GM12878 (cell line): ENCODE results near the gene ZNF700. TPM values are rescaled to one million over a fixed set of nuclear protein-coding genes. Genes with fewer than 3 reads are reported as not detected.
"Not testable (repeated sequence)": the region's sequence is repeated elsewhere in the genome, so short reads cannot be mapped to it uniquely, and the experiment has no call there.

Experiments used
- ATAC-seq: fragments of 200-7000 bp; cut with Tn5 transposase; 3 replicates; pipeline ENCODE4 v1.9.1; 2020; ENCODE audit warnings: mild to moderate bottlenecking, moderate library complexity
- BruUV-seq: library from RNA; stranded (reverse); fragments of 400-500 nt; replicated peaks from 2 replicates; lab custom pipeline; 2021; lab: Mats Ljungman, UMichigan
- CTCF ChIA-PET: fragments of 300-600 bp; sonication (Branson Sonifier 250); formaldehyde crosslinking; extraction: SDS; loops from one replicate; lab custom pipeline; 2021; ENCODE audit warnings: inconsistent platforms; lab: Yijun Ruan, JAX
- POLR2A ChIA-PET: fragments of 350-600 bp; formaldehyde crosslinking; extraction: SDS; loops from one replicate; lab custom pipeline; 2021; ENCODE audit warnings: inconsistent platforms; lab: Charles Lee
- RAD21 ChIA-PET: fragments of 300-600 bp; sonication (Branson Sonifier 250); formaldehyde crosslinking; loops from one replicate; lab custom pipeline; 2023; ENCODE audit warnings: antibody characterized with exemption; ENCODE audit not compliant: unreplicated experiment; lab: Charles Lee
- SMC1A ChIA-PET: fragments of 300-600 bp; sonication (Branson Sonifier 250); formaldehyde crosslinking; loops from one replicate; lab custom pipeline; 2023; ENCODE audit not compliant: unreplicated experiment, uncharacterized antibody; lab: Charles Lee
- DNase-seq: peaks from one replicate; pipeline ENCODE4 v3.0.0-alpha.2; 2011; ENCODE audit warnings: low read depth, low spot score
- FAIRE-seq: peaks from 3 replicates; lab custom pipeline; 2011; peaks lifted over from hg19 to GRCh38; lab: Jason Lieb, UNC
- H2AFZ ChIP-seq: 2 replicates; pipeline ENCODE4 v1.6.0; 2011; ENCODE audit warnings: low read depth, low read length, control low read depth; ENCODE audit not compliant: control insufficient read depth
- H3K27ac ChIP-seq: 2 replicates; pipeline ENCODE4 v1.5.1; 2011; ENCODE audit warnings: control low read depth; ENCODE audit not compliant: control insufficient read depth, insufficient read depth
- H3K27me3 ChIP-seq, 2 experiments: replicated peaks in 1 of 2; 2 replicates each; pipeline versions ENCODE4 v1.6.0 to v1.6.1; 2011; ENCODE audit warnings: low read length in 1 of 2; ENCODE audit not compliant: control insufficient read depth in 2 of 2, insufficient read depth in 2 of 2
- H3K36me3 ChIP-seq, 2 experiments: 2 replicates each; pipeline ENCODE4 v1.5.1; 2011; ENCODE audit warnings: low read length in 1 of 2; ENCODE audit not compliant: control insufficient read depth in 2 of 2, insufficient read depth in 2 of 2
- H3K4me1 ChIP-seq: 2 replicates; pipeline ENCODE4 v1.6.1; 2011; ENCODE audit warnings: mild to moderate bottlenecking, low read length, moderate library complexity, mixed read lengths; ENCODE audit not compliant: control insufficient read depth, insufficient read depth
- H3K4me2 ChIP-seq: 2 replicates; pipeline ENCODE4 v1.6.0; 2011; ENCODE audit warnings: control low read depth; ENCODE audit not compliant: control insufficient read depth, insufficient read depth
- H3K4me3 ChIP-seq: fragments of 200-600 bp; sonication (generic); 2 replicates; pipeline ENCODE4 v1.5.1; 2016
- H3K79me2 ChIP-seq: 2 replicates; pipeline ENCODE4 v1.6.0; 2011; ENCODE audit warnings: low read length; ENCODE audit not compliant: control insufficient read depth, insufficient read depth
- H3K9ac ChIP-seq: 2 replicates; pipeline ENCODE4 v1.8.0; 2011; ENCODE audit warnings: low read length, control low read depth, mixed read lengths; ENCODE audit not compliant: control insufficient read depth, insufficient read depth
- H3K9me3 ChIP-seq: replicated peaks from 3 replicates; pipeline ENCODE4 v1.5.1; 2011; ENCODE audit warnings: mild to moderate bottlenecking, low read length; ENCODE audit not compliant: control insufficient read depth, insufficient read depth
- H4K20me1 ChIP-seq: 2 replicates; pipeline ENCODE4 v1.6.0; 2011; ENCODE audit not compliant: control insufficient read depth, insufficient read depth
- POLR2AphosphoS5 ChIP-seq: IDR thresholded peaks from 2 replicates; pipeline ENCODE4 v1.6.1; 2011; ENCODE audit warnings: mild to moderate bottlenecking, low read length, inconsistent platforms
- SIX5 ChIP-seq: IDR thresholded peaks from 2 replicates; pipeline ENCODE4 v1.6.1; 2011; ENCODE audit warnings: mild to moderate bottlenecking, low read depth, low read length, moderate library complexity; ENCODE audit not compliant: severe bottlenecking
- TCF3 ChIP-seq: IDR thresholded peaks from 2 replicates; pipeline ENCODE4 v1.6.1; 2012; ENCODE audit warnings: low read depth, mild to moderate bottlenecking, low read length, borderline replicate concordance; ENCODE audit not compliant: insufficient read depth
- ZZZ3 ChIP-seq: IDR thresholded peaks from 2 replicates; pipeline ENCODE4 v1.6.1; 2011; ENCODE audit warnings: low read depth; ENCODE audit not compliant: control insufficient read depth, insufficient read length
- WGBS: methylation state at CpG from one replicate; pipeline ENCODE4 v1.1.6; 2016; ENCODE audit warnings: low lambda C conversion rate; ENCODE audit not compliant: insufficient replicate concordance, insufficient coverage; ENCODE audit errors: missing lambda C conversion rate; 5-methylcytosine and 5-hydroxymethylcytosine counted together
- in situ Hi-C: fragments of 300-500 bp; cut with MboI; formaldehyde crosslinking; loops from 9 replicates; pipeline ENCODE4 v1.14.3; 2018; ENCODE audit warnings: mixed read lengths
- intact Hi-C: fragments of 100-400 bp; cut with micrococcal nuclease; formaldehyde crosslinking; loops from one replicate; pipeline ENCODE4 v1.14.2; 2022; ENCODE audit not compliant: unreplicated experiment
- polyA plus RNA-seq, 11 experiments: library from polyadenylated mRNA; depleted of rRNA in 4 of 11; unstranded in 6 of 11; stranded (reverse) in 5 of 11; fragments of >200 nt; fragmentation: Nextera tagmentation in 4 of 11; fragmentation: Illumina TruSeq in 1 of 11; extraction: Ambion mirVana in 4 of 11; extraction: Trizol in 1 of 11; gene quantifications; 1 replicate in 1 of 11; 2 replicates in 10 of 11; pipeline versions ENCODE4 v1.2.1 to v1.2.3, GENCODE V29; 2011 to 2016; ENCODE audit warnings: inconsistent platforms in 2 of 11, missing spikeins in 2 of 11, low read depth in 1 of 11
- total RNA-seq, 4 experiments: library from RNA; depleted of rRNA in 3 of 4; stranded (reverse); fragments of >200 nt in 3 of 4; fragmentation: Illumina TruSeq in 1 of 4; extraction: Trizol in 1 of 4; gene quantifications; 2 replicates each; pipeline versions ENCODE4 v1.2.1 to v1.2.3, GENCODE V29; 2013 to 2021
- TF ChIP-seq, protein P1 (sequence below): fragments of 450-650 bp; IDR thresholded peaks from 2 replicates; pipeline ENCODE4 v1.6.1; 2016; ENCODE audit warnings: mild to moderate bottlenecking
- TF ChIP-seq, protein P2 (sequence below): IDR thresholded peaks from 2 replicates; pipeline ENCODE4 v1.6.1; 2012; ENCODE audit warnings: low read depth, low read length, improper control_type of control experiment
- TF ChIP-seq, protein P3 (sequence below): fragments of 450-650 bp; IDR thresholded peaks from 2 replicates; pipeline ENCODE4 v1.6.1; 2018; ENCODE audit warnings: mild to moderate bottlenecking, low read depth, moderate library complexity; ENCODE audit not compliant: partially characterized antibody

The ZNF700 gene
- total and polyA plus RNA-seq, 10 of the 15 experiments (the other 5 are each of a cell fraction or from before 2014, with no cell fraction given) = 6.7 to 16.0 (median 11.1) TPM

DNA sequence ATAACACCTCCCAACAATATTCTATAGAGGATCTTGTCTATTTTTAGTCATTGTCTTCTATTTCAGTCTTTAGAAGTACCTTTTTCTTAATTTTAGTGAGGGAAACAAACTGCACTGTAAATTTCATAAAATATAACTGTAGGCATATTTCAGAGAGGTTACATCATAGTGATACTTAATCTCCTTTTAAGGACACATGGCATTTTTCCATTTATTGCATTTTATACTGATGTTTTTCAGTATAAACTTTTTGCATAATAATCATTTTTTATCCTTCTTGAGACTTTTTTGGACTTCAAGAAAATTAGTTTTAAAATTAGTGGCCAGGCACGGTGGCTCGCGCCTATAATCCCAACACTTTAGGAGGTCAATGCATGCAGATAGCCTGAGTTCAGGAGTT is 6.6 kb downstream of the ZNF700 start:
- Histone ChIP-seq H3K4me1 (no peaks in the 10 kb centered on the region), H3K36me3 (no peaks in the 10 kb centered on the region; a peak in 2 of 4 replicates), H3K9me3 (peaks cover 39% of the 10 kb centered on the region), H3K4me3 (no peak overlapping the region), H4K20me1 (no peaks in the 10 kb centered on the region), H3K4me2 (no peak overlapping the region), H2AFZ (no peak overlapping the region), H3K27me3 (no peaks in the 10 kb centered on the region), H3K27ac (no peak overlapping the region), H3K9ac (no peak overlapping the region), H3K79me2 (peaks cover 19% of the 10 kb centered on the region)
- RAD21 ChIA-PET = no interaction called here
- CTCF ChIA-PET = interaction anchor here (0.8 to 1.3 kb wide), 2 partner anchors 37 to 57 kb away, joined by 3 to 4 read pairs; no protein-coding TSS in a partner anchor
- TF ChIP-seq, protein P1, sequence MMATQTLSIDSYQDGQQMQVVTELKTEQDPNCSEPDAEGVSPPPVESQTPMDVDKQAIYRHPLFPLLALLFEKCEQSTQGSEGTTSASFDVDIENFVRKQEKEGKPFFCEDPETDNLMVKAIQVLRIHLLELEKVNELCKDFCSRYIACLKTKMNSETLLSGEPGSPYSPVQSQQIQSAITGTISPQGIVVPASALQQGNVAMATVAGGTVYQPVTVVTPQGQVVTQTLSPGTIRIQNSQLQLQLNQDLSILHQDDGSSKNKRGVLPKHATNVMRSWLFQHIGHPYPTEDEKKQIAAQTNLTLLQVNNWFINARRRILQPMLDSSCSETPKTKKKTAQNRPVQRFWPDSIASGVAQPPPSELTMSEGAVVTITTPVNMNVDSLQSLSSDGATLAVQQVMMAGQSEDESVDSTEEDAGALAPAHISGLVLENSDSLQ = no peak
- TF ChIP-seq ZZZ3 = no peak
- no peak for TF ChIP-seq POLR2AphosphoS5
- TF ChIP-seq, protein P2, sequence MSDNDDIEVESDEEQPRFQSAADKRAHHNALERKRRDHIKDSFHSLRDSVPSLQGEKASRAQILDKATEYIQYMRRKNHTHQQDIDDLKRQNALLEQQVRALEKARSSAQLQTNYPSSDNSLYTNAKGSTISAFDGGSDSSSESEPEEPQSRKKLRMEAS = no peak
- no peak for TF ChIP-seq TCF3
- TF ChIP-seq, protein P3, sequence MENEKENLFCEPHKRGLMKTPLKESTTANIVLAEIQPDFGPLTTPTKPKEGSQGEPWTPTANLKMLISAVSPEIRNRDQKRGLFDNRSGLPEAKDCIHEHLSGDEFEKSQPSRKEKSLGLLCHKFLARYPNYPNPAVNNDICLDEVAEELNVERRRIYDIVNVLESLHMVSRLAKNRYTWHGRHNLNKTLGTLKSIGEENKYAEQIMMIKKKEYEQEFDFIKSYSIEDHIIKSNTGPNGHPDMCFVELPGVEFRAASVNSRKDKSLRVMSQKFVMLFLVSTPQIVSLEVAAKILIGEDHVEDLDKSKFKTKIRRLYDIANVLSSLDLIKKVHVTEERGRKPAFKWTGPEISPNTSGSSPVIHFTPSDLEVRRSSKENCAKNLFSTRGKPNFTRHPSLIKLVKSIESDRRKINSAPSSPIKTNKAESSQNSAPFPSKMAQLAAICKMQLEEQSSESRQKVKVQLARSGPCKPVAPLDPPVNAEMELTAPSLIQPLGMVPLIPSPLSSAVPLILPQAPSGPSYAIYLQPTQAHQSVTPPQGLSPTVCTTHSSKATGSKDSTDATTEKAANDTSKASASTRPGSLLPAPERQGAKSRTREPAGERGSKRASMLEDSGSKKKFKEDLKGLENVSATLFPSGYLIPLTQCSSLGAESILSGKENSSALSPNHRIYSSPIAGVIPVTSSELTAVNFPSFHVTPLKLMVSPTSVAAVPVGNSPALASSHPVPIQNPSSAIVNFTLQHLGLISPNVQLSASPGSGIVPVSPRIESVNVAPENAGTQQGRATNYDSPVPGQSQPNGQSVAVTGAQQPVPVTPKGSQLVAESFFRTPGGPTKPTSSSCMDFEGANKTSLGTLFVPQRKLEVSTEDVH = no peak
- TF ChIP-seq SIX5 = no peak
- ATAC-seq = no peak
- intact Hi-C loops = no loop called here
- POLR2A ChIA-PET = no interaction called here
- no peak for DNase-seq
- SMC1A ChIA-PET = no interaction called here
- FAIRE-seq = no peak
- WGBS = 98% methylated on average over 3 of the region's 3 CpGs
- in situ Hi-C loops = no loop called here
- no TSS peak for BruUV-seq

DNA sequence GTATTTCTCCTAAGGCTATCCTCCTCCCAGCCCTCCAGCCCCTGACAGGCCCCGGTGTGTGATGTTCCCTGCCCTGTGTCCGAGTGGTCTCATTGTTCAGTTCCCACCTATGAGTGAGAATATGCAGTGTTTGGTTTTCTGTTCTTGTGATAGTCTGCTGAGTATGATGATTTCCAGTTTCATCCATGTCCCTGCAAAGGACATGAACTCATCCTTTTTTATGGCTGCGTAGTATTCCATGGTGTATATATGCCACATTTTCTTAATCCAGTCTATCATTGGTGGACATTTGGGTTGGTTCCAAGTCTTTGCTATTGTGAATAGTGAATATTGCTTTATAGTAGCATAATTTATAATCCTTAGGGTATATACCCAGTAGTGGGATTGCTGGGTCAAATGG is 10.9 kb downstream of the ZNF700 start:
- WGBS = 98% methylated on average over 3 of the region's 3 CpGs
- H3K27me3 ChIP-seq, RAD21 ChIA-PET, H4K20me1 ChIP-seq, ATAC-seq, H3K4me3 ChIP-seq, FAIRE-seq, H3K4me2 ChIP-seq, H3K4me1 ChIP-seq, CTCF ChIA-PET, BruUV-seq, DNase-seq, intact Hi-C loops, SMC1A ChIA-PET, H3K79me2 ChIP-seq, H2AFZ ChIP-seq, in situ Hi-C loops, POLR2A ChIA-PET, H3K27ac ChIP-seq, H3K36me3 ChIP-seq, H3K9ac ChIP-seq: not testable (repeated sequence)
- H3K9me3 ChIP-seq = peaks cover 32% of the 10 kb centered on the region
